HCT116 (cell line): ENCODE data around the gene RYR2. TPM values are rescaled to one million over a fixed set of nuclear protein-coding genes. Genes with fewer than 3 reads are reported as not detected.

ENCODE experiments used
- ATAC-seq: fragments of 200-7000 bp; cut with Tn5 transposase; 2 replicates; pipeline ENCODE4 v1.9.1; 2020; ENCODE audit warnings: mild to moderate bottlenecking, moderate library complexity
- BruUV-seq: library from RNA; stranded (reverse); fragments of 400-500 nt; replicated peaks from 2 replicates; lab custom pipeline; 2021; lab: Mats Ljungman, UMichigan
- CTCF ChIA-PET: fragments of 300-600 bp; sonication (Branson Sonifier 250); formaldehyde crosslinking; loops from one replicate; lab custom pipeline; 2021; ENCODE audit warnings: antibody characterized with exemption; lab: Charles Lee
- POLR2A ChIA-PET: fragments of 300-600, 350-600 bp; sonication (Branson Sonifier 250); formaldehyde crosslinking; loops from one replicate; lab custom pipeline; 2021; ENCODE audit warnings: antibody characterized with exemption; lab: Charles Lee
- RAD21 ChIA-PET, 2 experiments: fragments of 300-600 bp; sonication (Branson Sonifier 250); formaldehyde crosslinking; loops; one replicate each; lab custom pipeline; 2023; ENCODE audit warnings: low total read pairs in 2 of 2; ENCODE audit not compliant: uncharacterized antibody in 2 of 2, unreplicated experiment in 2 of 2, low non-redundant PET in 1 of 2; lab: Charles Lee
- DNase-seq: peaks from one replicate; pipeline ENCODE4 v3.0.0-alpha.2; 2010; ENCODE audit warnings: low read depth, low spot score
- H2AFZ ChIP-seq: fragments of 200-600 bp; shearing (Covaris generic), sonication (generic); 2 replicates; pipeline ENCODE4 v1.6.1; 2017; ENCODE audit warnings: low read depth, mixed run types, mixed read lengths, antibody characterized with exemption, low read length; ENCODE audit not compliant: poor library complexity, severe bottlenecking
- H3K27ac ChIP-seq: 2 replicates; pipeline ENCODE4 v1.5.1; 2012; ENCODE audit warnings: low read depth, low read length
- H3K27me3 ChIP-seq: fragments of 200-600 bp; sonication (generic); 2 replicates; pipeline ENCODE4 v1.6.1; 2016; ENCODE audit warnings: mixed run types, low read length, mixed read lengths; ENCODE audit not compliant: insufficient read depth
- H3K36me3 ChIP-seq, 2 experiments: fragments of 200-500 bp in 1 of 2; fragments of 200-600 bp in 1 of 2; sonication (Bioruptor generic) in 1 of 2; sonication (generic) in 1 of 2; 2 replicates each; pipeline versions ENCODE4 v1.5.1 to v1.6.1; 2014 to 2016; ENCODE audit warnings: low read length in 2 of 2, inconsistent platforms in 1 of 2, mixed read lengths in 1 of 2, mixed run types in 1 of 2; ENCODE audit not compliant: insufficient read depth in 2 of 2, control insufficient read depth in 1 of 2
- H3K4me1 ChIP-seq, 2 experiments: fragments of 200-600 bp in 1 of 2; sonication (generic) in 1 of 2; 2 replicates each; pipeline versions ENCODE4 v1.5.1 to v1.6.1; 2012 to 2017; ENCODE audit warnings: low read length in 2 of 2, inconsistent platforms in 1 of 2, mild to moderate bottlenecking in 1 of 2, mixed read lengths in 1 of 2, mixed run types in 1 of 2, moderate library complexity in 1 of 2; ENCODE audit not compliant: insufficient read depth in 2 of 2, control insufficient read depth in 1 of 2
- H3K4me2 ChIP-seq: fragments of 200-600 bp; sonication (generic); 2 replicates; pipeline ENCODE4 v1.6.1; 2017; ENCODE audit warnings: mixed run types, low read length, mixed read lengths
- H3K4me3 ChIP-seq, 2 experiments: fragments of 200-600 bp in 1 of 2; sonication (generic) in 1 of 2; replicated peaks in 1 of 2; 2 replicates each; pipeline ENCODE4 v1.5.1; 2011 to 2016; ENCODE audit warnings: low read length in 2 of 2, control low read depth in 1 of 2, low read depth in 1 of 2, mild to moderate bottlenecking in 1 of 2, mixed read lengths in 1 of 2, mixed run types in 1 of 2
- H3K79me2 ChIP-seq: fragments of 200-600 bp; sonication (generic); 2 replicates; pipeline ENCODE4 v1.6.1; 2017; ENCODE audit warnings: mild to moderate bottlenecking, mixed run types, low read length, moderate library complexity, mixed read lengths; ENCODE audit not compliant: insufficient read depth
- H3K9ac ChIP-seq: fragments of 200-600 bp; sonication (generic); 2 replicates; pipeline ENCODE4 v1.6.1; 2016; ENCODE audit warnings: low read length, mixed read lengths
- H3K9me2 ChIP-seq: fragments of 200-600 bp; sonication (generic), shearing (Covaris generic); 2 replicates; pipeline ENCODE4 v1.6.1; 2017; ENCODE audit warnings: mixed run types, mild to moderate bottlenecking, moderate library complexity; ENCODE audit not compliant: insufficient read depth
- H3K9me3 ChIP-seq, 2 experiments: fragments of 200-500 bp in 1 of 2; fragments of 200-600 bp in 1 of 2; sonication (Bioruptor generic) in 1 of 2; sonication (generic) in 1 of 2; 2 replicates each; pipeline ENCODE4 v1.6.1; 2014 to 2017; ENCODE audit warnings: low read length in 2 of 2, mixed read lengths in 2 of 2, inconsistent platforms in 1 of 2, low read depth in 1 of 2, mild to moderate bottlenecking in 1 of 2, mixed run types in 1 of 2, moderate library complexity in 1 of 2; ENCODE audit not compliant: control insufficient read depth in 1 of 2, insufficient read depth in 1 of 2
- H4K20me1 ChIP-seq: fragments of 200-600 bp; sonication (generic), shearing (Covaris generic); 2 replicates; pipeline ENCODE4 v1.6.1; 2017; ENCODE audit warnings: mixed run types, mild to moderate bottlenecking, moderate library complexity; ENCODE audit not compliant: insufficient read depth
- CEBPB ChIP-seq: IDR thresholded peaks from 2 replicates; pipeline ENCODE4 v1.6.1; 2012; ENCODE audit warnings: low read depth
- CTCF ChIP-seq, 3 experiments: fragments of 200-600 bp in 1 of 3; sonication (generic) in 1 of 3; IDR thresholded peaks in 2 of 3; conservative IDR thresholded peaks in 1 of 3; 2 replicates each; pipeline ENCODE4 v1.5.1; 2012 to 2017; ENCODE audit warnings: low read depth in 2 of 3, low read length in 2 of 3, antibody characterized with exemption in 1 of 3, borderline replicate concordance in 1 of 3, control low read depth in 1 of 3, mild to moderate bottlenecking in 1 of 3, mixed read lengths in 1 of 3, mixed run types in 1 of 3, moderate library complexity in 1 of 3; ENCODE audit not compliant: insufficient read depth in 1 of 3
- ELF1 ChIP-seq: IDR thresholded peaks from 2 replicates; pipeline ENCODE4 v1.6.1; 2012; ENCODE audit warnings: low read depth, borderline replicate concordance
- EZH2 ChIP-seq: fragments of 200-600 bp; sonication (generic); IDR thresholded peaks from 2 replicates; pipeline ENCODE4 v1.6.1; 2017; ENCODE audit warnings: antibody characterized with exemption, mixed run types
- EZH2phosphoT487 ChIP-seq: fragments of 200-600 bp; IDR thresholded peaks from 2 replicates; pipeline ENCODE4 v1.6.1; 2018; ENCODE audit warnings: antibody characterized with exemption, borderline replicate concordance
- JUND ChIP-seq: IDR thresholded peaks from 2 replicates; pipeline ENCODE4 v1.6.1; 2012
- MAX ChIP-seq: IDR thresholded peaks from 2 replicates; pipeline ENCODE4 v1.6.1; 2012
- POLR2A ChIP-seq: IDR thresholded peaks from 2 replicates; pipeline ENCODE4 v1.7.0; 2011; ENCODE audit warnings: borderline replicate concordance; ENCODE audit not compliant: insufficient read depth, insufficient read length; ENCODE audit errors: extremely low read depth
- RAD21 ChIP-seq: IDR thresholded peaks from 2 replicates; pipeline ENCODE4 v1.6.1; 2012; ENCODE audit warnings: low read depth, mild to moderate bottlenecking
- REST ChIP-seq: IDR thresholded peaks from 2 replicates; pipeline ENCODE4 v1.6.1; 2012; ENCODE audit warnings: low read depth
- SP1 ChIP-seq: IDR thresholded peaks from 2 replicates; pipeline ENCODE4 v1.6.1; 2012; ENCODE audit warnings: low read depth
- ZBTB33 ChIP-seq: IDR thresholded peaks from 2 replicates; pipeline ENCODE4 v1.6.1; 2011; ENCODE audit warnings: mild to moderate bottlenecking, low read length, moderate library complexity; ENCODE audit not compliant: insufficient replicate concordance; ENCODE audit errors: extremely low read depth
- ZFX ChIP-seq: fragments of 450-650 bp; IDR thresholded peaks from 2 replicates; pipeline ENCODE4 v1.6.1; 2017
- intact Hi-C: fragments of 100-400 bp; cut with micrococcal nuclease; formaldehyde crosslinking; loops from 2 replicates; pipeline ENCODE4 v1.10.0; 2022
- total RNA-seq: library from RNA; stranded (reverse); gene quantifications from one replicate; pipeline ENCODE4 v1.2.1, GENCODE V29; 2021; ENCODE audit not compliant: unreplicated experiment

The RYR2 gene
- total RNA-seq, 1 experiment from 2014 or later = 0.02 TPM

- Histone ChIP-seq H3K9me3 (peaks cover 0 to 12% of the 10 kb centered on the region in 2 experiments; a peak in 1 of 4 replicates), H3K27ac (no peak overlapping the region), H3K4me1 (no peaks in the 10 kb centered on the region), H3K9ac (no peak overlapping the region), H4K20me1 (no peaks in the 10 kb centered on the region), H3K36me3 (no peaks in the 10 kb centered on the region), H2AFZ (no peak overlapping the region), H3K79me2 (no peaks in the 10 kb centered on the region), H3K4me3 (no peak overlapping the region), H3K27me3 (no peaks in the 10 kb centered on the region), H3K4me2 (no peak overlapping the region), H3K9me2 (no peaks in the 10 kb centered on the region)
- intact Hi-C loops = no loop called here
- TF ChIP-seq ELF1 (no peak), RAD21 (no peak), REST (no peak), SP1 (no peak), ZBTB33 (no peak), EZH2 (no peak), JUND (no peak), ZFX (no peak), POLR2A (no peak), CTCF (IDR thresholded peaks at IDR 0.05 in 2 of 3, conservative IDR thresholded peaks at IDR 0.05 in 1 of 3; ENCODE audit: borderline replicate concordance in 1 of 3, insufficient read depth in 1 of 3, low read depth in 2 of 3, low read length in 2 of 3) (no peak), CEBPB (no peak), EZH2phosphoT487 (no peak), MAX (no peak)
- BruUV-seq = no TSS peak
- ChIA-PET POLR2A (no interaction called here), RAD21 (no interaction called here), CTCF (no interaction called here)
- DNase-seq = no peak
- no peak for ATAC-seq
These were observed 659.5 kb downstream of the RYR2 start for GRCh38 chr1:237701534-237701933.
